Activated CD8-positive, alpha-beta memory T cell treated with anti-CD3 and anti-CD28 coated beads, Interleukin-2, amount 50 U/mL, for 4 hours (primary cell): ENCODE data around the gene CLIP1.
"Not testable (repeated sequence)": the region's sequence is repeated elsewhere in the genome, so short reads cannot be mapped to it uniquely, and the experiment has no call there.

Source experiments
- DNase-seq: peaks from one replicate; pipeline ENCODE4 v3.0.0-alpha.2; 2020

The CLIP1 gene

GRCh38 chr12:122421821-122422729 lies at the start of gene CLIP1:
Gene CLIP1, minus strand, starts transcription at chr12:122422669. Its CDS starts 42,217 bp downstream, at chr12:122380452.
- peak; percentile 68 for DNase-seq

GRCh38 chr12:122471324-122472226 lies 49.1 kb upstream of the CLIP1 start:
- DNase-seq, result no peak

GRCh38 chr12:122470576-122470975 lies 48.1 kb upstream of the CLIP1 start:
- DNase-seq, result not testable (repeated sequence)

- not testable (repeated sequence) for DNase-seq
Measured at GRCh38 chr12:122469856-122470255, 47.4 kb upstream of the CLIP1 start.

GRCh38 chr12:122467983-122468382 lies 45.5 kb upstream of the CLIP1 start:
- DNase-seq, result no peak

- not testable (repeated sequence) for DNase-seq
Measured at GRCh38 chr12:122464317-122465042, 42.0 kb upstream of the CLIP1 start.

GRCh38 chr12:122460641-122461040 lies 38.2 kb upstream of the CLIP1 start:
- no peak for DNase-seq

- no peak for DNase-seq
Measured at GRCh38 chr12:122460061-122460460, 37.6 kb upstream of the CLIP1 start.

- no peak for DNase-seq
Measured at GRCh38 chr12:122459211-122459610, 36.7 kb upstream of the CLIP1 start.

- DNase-seq, result no peak
Measured at GRCh38 chr12:122458105-122459035, 35.9 kb upstream of the CLIP1 start.

GRCh38 chr12:122457627-122458026 lies 35.2 kb upstream of the CLIP1 start:
- DNase-seq, result no peak

GRCh38 chr12:122454739-122455138 lies 32.3 kb upstream of the CLIP1 start:
- DNase-seq, result no peak

- DNase-seq, result no peak
Measured at GRCh38 chr12:122454250-122454721, 31.8 kb upstream of the CLIP1 start.

GRCh38 chr12:122452701-122453285 lies 30.3 kb upstream of the CLIP1 start:
- no peak for DNase-seq

GRCh38 chr12:122449317-122449716 lies 26.8 kb upstream of the CLIP1 start:
- DNase-seq, result no peak

GRCh38 chr12:122447825-122448224 lies 25.4 kb upstream of the CLIP1 start:
- DNase-seq, result not testable (repeated sequence)

GRCh38 chr12:122446390-122446789 lies 23.9 kb upstream of the CLIP1 start:
- DNase-seq, result not testable (repeated sequence)

GRCh38 chr12:122444071-122444470 lies 21.6 kb upstream of the CLIP1 start:
- DNase-seq, result not testable (repeated sequence)

GRCh38 chr12:122438822-122439221 lies 16.4 kb upstream of the CLIP1 start:
- DNase-seq, result not testable (repeated sequence)

GRCh38 chr12:122437656-122438121 lies 15.2 kb upstream of the CLIP1 start:
- DNase-seq, result no peak

GRCh38 chr12:122435186-122435585 lies 12.7 kb upstream of the CLIP1 start:
- DNase-seq, result no peak
